Endothelial cell (in vitro differentiated cells): ENCODE results near the gene WNT9A. TPM values are rescaled to one million over a fixed set of nuclear protein-coding genes. Genes with fewer than 3 reads are reported as not detected.

Experiments used
- DNase-seq: peaks from one replicate; pipeline ENCODE4 v3.0.0; 2021; ENCODE audit warnings: low spot score
- H3K27ac Mint-ChIP-seq: one replicate; pipeline ENCODE4 v1.8.0; 2021; ENCODE audit warnings: mixed read lengths, inconsistent platforms; ENCODE audit not compliant: unreplicated experiment
- H3K27me3 Mint-ChIP-seq: one replicate; pipeline ENCODE4 v1.8.0; 2021; ENCODE audit warnings: mild to moderate bottlenecking, moderate library complexity, mixed read lengths, inconsistent platforms; ENCODE audit not compliant: unreplicated experiment
- H3K36me3 Mint-ChIP-seq: one replicate; pipeline ENCODE4 v1.8.0; 2021; ENCODE audit warnings: mild to moderate bottlenecking, low read depth, mixed read lengths, inconsistent platforms; ENCODE audit not compliant: unreplicated experiment
- H3K4me1 Mint-ChIP-seq: one replicate; pipeline ENCODE4 v1.8.0; 2021; ENCODE audit warnings: mild to moderate bottlenecking, mixed read lengths, inconsistent platforms; ENCODE audit not compliant: unreplicated experiment
- H3K4me3 Mint-ChIP-seq: one replicate; pipeline ENCODE4 v1.8.0; 2021; ENCODE audit warnings: mild to moderate bottlenecking, mixed read lengths, inconsistent platforms; ENCODE audit not compliant: unreplicated experiment
- H3K9me3 Mint-ChIP-seq: one replicate; pipeline ENCODE4 v1.8.0; 2021; ENCODE audit warnings: mixed read lengths, inconsistent platforms; ENCODE audit not compliant: unreplicated experiment
- total RNA-seq: library from RNA; stranded (reverse); fragmentation: NEBNext Ultra II Directional; extraction: Animal tissue kit (Norgen Biotek cat#: 25700); gene quantifications from one replicate; pipeline ENCODE4 v1.2.1, GENCODE V29; 2021; ENCODE audit not compliant: unreplicated experiment
- TF ChIP-seq, protein P1 (sequence below): fragments of 200-600 bp; sonication (generic); IDR thresholded peaks from one replicate; pipeline ENCODE4 v1.5.0; 2021; ENCODE audit warnings: antibody characterized with exemption; ENCODE audit not compliant: unreplicated experiment

Gene WNT9A
- total RNA-seq, 1 donor from 2014 or later = 1.0 TPM

DNA sequence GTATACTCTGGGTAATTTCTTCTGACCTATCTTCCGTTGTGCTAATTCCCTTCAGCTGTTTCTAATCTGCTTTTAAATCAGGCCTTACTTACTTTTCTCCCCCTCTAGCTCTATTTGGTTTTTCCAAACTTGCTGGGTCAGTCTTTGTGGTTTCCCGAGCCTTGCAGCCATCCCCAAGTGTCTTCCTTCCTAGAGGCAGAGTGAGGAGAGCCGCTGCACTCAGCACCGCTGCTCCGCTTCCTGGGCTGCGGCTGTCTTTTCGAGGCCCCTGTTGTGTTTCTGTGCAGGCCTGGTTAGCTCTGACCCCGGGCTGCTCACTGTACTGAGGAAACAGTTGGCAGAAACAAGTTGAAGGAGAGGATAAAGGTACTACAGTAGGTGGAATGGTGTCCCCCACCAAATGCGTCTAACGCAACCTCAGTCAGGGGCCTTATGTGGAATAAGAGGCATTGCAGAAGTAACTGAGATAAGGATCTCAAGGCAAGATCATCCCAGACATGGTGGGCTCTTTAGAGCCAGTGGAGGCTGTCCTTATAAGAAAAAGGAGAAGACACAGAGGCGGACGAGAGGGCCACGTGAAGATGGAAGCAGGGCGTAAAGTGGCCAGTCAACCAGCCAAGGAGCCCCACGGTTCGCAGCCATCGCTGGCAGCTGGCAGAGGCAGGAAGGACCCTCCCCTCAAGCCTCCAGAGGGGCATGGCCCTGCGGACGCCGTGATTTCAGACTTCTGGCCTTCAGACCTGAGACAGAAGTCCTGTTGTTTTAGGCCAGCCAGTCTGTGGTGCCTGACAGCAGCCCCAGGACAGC lies 10.5 kb downstream of the WNT9A start:
- DNase-seq = no peak
- H3K4me3 Mint-ChIP-seq = no peak overlapping the region
- peaks cover 4% of the 10 kb centered on the region for H3K27me3 Mint-ChIP-seq
- no peaks in the 10 kb centered on the region for H3K36me3 Mint-ChIP-seq
- TF ChIP-seq, protein P1, sequence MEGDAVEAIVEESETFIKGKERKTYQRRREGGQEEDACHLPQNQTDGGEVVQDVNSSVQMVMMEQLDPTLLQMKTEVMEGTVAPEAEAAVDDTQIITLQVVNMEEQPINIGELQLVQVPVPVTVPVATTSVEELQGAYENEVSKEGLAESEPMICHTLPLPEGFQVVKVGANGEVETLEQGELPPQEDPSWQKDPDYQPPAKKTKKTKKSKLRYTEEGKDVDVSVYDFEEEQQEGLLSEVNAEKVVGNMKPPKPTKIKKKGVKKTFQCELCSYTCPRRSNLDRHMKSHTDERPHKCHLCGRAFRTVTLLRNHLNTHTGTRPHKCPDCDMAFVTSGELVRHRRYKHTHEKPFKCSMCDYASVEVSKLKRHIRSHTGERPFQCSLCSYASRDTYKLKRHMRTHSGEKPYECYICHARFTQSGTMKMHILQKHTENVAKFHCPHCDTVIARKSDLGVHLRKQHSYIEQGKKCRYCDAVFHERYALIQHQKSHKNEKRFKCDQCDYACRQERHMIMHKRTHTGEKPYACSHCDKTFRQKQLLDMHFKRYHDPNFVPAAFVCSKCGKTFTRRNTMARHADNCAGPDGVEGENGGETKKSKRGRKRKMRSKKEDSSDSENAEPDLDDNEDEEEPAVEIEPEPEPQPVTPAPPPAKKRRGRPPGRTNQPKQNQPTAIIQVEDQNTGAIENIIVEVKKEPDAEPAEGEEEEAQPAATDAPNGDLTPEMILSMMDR = no peak
- H3K9me3 Mint-ChIP-seq = no peaks in the 10 kb centered on the region
- H3K4me1 Mint-ChIP-seq = peaks cover 2% of the 10 kb centered on the region
- H3K27ac Mint-ChIP-seq = no peak overlapping the region

DNA sequence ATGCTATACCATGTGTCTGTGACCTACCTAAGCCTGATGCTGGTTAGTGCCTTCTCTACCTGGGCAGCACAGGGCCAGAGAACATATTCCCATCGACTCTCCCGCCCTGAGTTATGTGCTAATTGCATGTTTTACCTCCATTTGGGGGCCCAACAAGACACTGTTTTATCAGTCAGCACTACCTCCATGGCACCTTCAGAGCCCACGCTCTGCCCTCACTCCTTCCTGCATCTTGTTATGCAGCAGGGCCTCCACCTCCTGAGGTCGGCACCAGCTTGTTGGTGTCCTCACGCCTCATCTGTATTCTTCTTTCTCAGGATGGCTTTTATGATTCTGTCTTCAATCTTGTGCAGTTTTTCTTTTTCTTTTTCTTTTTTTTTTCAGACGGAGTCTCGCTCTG lies 11.9 kb downstream of the WNT9A start:
- Mint-ChIP-seq H3K36me3 (no peaks in the 10 kb centered on the region), H3K27me3 (peaks cover 8% of the 10 kb centered on the region), H3K27ac (no peak overlapping the region), H3K9me3 (no peaks in the 10 kb centered on the region), H3K4me1 (peaks cover 2% of the 10 kb centered on the region), H3K4me3 (no peak overlapping the region)
- no peak for DNase-seq
- TF ChIP-seq, protein P1 = no peak

DNA sequence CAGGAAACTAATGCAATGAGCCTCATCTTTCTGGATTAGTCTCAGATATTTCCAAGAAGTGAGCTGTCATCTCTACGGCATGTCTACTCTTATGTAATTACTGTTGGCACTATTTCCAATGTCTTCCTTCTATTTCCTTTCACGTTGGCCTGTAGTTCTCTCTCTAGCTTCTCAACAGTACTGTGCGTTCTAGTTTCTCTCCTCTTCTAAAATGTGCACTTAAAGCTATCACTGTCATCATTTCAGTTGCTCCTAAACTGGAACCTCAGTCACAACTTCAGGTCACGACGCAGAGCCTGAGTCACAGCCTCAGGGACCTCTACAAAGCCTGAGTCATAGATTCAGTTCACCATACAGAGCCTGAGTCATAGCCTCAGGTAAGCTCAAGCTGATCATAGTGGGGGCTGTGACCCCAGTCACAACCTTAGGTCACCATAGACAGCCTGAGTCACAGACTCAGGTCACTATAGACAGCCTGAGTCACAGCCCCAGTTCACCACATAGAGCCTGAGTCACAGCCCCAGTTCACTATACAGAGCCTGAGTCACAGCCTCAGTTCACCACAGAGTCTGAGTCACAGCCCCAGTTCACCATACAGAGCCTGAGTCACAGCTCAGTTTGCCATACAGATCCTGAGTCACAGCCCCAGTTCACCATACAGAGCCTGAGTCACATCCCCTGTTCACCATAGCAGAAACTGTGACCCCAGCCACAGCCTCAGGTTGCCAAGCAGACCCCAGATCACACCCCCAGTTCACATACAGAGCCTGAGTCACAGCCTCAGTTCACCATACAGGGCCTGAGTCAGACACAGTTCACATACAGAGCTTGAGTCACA lies 13.0 kb downstream of the WNT9A start:
- no peaks in the 10 kb centered on the region for H3K9me3 Mint-ChIP-seq
- TF ChIP-seq, protein P1 = no peak
- H3K36me3 Mint-ChIP-seq = no peaks in the 10 kb centered on the region
- H3K4me3 Mint-ChIP-seq = no peak overlapping the region
- no peak for DNase-seq
- H3K27me3 Mint-ChIP-seq = peaks cover 8% of the 10 kb centered on the region
- peaks cover 2% of the 10 kb centered on the region for H3K4me1 Mint-ChIP-seq
- no peak overlapping the region for H3K27ac Mint-ChIP-seq

DNA sequence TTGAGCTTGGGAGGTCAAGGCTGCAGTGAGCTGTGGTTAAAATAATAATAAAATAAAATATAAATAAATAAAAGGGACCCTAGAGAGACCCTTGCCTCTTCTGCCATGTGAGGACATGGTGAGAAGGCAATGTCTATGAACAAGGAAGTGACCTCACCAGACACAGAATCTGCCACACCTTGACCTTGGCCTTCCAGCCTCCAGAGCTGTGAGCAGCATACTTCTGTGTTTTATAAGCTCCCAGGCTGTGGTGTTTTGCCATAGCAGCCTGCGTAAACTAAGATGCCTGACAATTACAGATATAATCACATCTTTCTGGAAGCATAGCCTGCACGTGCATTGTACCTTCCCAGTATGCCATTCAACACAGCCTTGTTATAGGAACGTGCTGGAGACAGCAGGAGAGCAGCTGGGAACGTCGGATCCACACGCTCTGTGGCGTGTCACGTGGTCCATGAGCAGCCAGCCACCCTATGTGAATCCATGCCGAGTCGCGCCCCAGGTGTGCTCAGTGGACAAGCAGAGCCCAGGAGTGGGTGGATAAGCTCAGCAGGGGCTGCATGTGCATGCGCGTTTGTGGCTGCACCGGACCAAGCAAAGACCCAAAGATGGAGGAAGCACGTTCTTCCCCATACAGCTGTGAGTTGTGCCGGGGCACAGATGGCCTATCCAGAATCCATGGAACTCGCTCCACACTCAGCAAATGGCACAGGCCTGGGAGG lies 17.8 kb downstream of the WNT9A start:
- Mint-ChIP-seq H3K27ac (no peak overlapping the region), H3K27me3 (peaks cover 13% of the 10 kb centered on the region), H3K4me3 (no peak overlapping the region), H3K9me3 (no peaks in the 10 kb centered on the region), H3K36me3 (no peaks in the 10 kb centered on the region), H3K4me1 (no peaks in the 10 kb centered on the region)
- no peak for DNase-seq
- TF ChIP-seq, protein P1 = no peak
